Iris pigment epithelial cell (primary cell): ENCODE data around the gene MAST4.
A peak's percentile ranks its signal among the peaks of the same experiment; 100 is the strongest.

Experiments
- DNase-seq: peaks from one replicate; pipeline ENCODE4 v3.0.0-alpha.2; 2011; ENCODE audit warnings: low read depth

The MAST4 gene

GRCh38 chr5:66908230-66908629 is 312.0 kb downstream of the MAST4 start:
- no peak for DNase-seq

DNA sequence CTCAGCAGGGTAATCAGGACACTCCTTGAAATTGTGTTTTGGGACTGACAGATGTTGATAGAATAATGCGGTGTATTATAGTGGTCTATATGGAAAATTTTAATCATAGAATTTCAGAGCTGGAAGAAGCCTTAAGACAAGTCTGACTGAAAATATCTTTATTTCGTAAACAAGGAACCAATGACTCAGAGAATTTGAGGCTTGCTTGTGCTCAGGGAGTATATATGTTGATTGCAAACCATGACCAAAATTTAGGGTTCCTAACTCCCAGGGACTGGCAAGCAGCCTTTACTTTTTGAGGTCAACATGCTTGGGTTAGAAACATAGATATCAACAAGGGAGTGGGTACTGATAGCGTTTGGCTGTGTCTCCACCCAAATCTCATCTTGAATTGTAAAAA is 313.2 kb downstream of the MAST4 start:
- DNase-seq = peak; percentile 38

- DNase-seq = no peak
These were observed 316.6 kb downstream of the MAST4 start for GRCh38 chr5:66912787-66913186.

DNA sequence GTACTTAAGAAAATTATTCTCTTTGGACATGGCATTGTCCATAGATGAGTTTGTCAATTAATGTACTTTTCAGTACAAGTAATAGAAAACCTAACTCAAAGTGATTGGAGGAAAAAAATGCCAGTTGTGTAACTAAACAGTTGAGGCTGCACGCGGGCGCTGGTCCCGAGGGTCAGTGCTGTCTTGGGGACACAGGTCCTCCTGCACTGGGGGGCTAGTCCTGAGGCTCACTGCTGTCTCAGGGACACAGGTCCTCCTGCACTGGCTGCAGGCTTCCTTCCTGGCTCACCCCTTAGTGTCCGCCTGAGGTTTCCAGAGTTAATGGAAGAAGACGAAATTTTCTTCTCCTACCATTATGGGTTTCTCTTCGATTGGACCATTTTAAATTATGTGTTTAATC is 319.3 kb downstream of the MAST4 start:
- DNase-seq = no peak

- DNase-seq = no peak
These were observed 326.7 kb downstream of the MAST4 start for GRCh38 chr5:66922881-66923280.

DNA sequence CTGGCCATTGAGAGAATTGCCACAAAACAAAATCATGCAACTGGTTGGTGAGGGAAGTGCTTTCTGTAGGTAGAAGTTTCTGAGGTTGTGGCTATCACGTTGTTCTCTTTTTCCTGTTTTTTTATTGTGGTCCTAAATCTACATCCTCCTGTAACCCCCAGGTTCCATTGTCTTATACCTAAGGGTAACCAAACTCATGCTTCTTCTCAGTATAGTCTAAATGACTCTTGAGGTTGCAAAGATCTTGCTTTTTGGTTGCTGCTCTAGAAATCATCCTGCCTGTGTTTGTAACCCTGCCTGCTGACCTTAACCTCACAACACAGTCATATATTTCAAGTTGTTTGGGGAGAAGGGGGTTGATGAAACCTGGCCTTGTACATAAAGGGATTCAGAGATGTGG is 327.3 kb downstream of the MAST4 start:
- DNase-seq = no peak

- DNase-seq = no peak
These were observed 327.7 kb downstream of the MAST4 start for GRCh38 chr5:66923922-66924321.

DNA sequence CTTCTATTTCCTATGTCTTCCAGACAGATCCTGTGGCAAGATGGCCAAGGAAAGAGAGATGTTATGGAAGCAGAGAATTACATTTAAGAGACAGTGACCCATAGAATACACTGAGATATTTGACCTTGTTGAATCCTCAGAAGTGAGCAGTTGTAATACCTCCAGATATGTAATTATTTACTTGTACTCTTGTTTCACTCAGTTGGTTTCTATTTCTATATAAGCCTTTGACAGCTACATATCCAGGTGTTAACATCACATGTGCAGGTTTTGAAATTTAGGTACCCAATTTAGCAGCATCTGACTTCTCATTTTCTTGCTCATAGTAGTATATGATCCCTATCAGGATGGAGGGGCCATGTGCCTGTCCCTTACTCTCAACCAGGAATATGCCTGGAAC is 330.9 kb downstream of the MAST4 start:
- DNase-seq = no peak

DNA sequence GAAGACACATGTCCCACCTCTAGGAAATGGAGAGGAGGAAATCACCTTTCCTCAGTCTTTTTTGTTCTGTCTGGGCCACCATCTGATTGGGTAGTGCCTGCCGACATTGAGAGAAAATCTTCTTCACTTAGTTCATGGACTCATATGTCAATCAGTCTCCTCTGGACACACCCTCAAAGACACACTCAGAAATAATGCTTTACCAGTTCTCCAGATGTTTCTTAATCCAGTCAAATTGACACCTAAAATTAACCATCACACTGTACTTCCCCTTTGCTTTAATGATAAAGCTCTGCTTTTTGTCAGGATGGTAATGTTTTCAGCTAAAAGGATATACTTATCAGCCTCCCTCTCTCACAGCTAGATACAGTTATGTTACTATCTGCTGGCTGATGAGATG is 333.1 kb downstream of the MAST4 start:
- DNase-seq = no peak

DNA sequence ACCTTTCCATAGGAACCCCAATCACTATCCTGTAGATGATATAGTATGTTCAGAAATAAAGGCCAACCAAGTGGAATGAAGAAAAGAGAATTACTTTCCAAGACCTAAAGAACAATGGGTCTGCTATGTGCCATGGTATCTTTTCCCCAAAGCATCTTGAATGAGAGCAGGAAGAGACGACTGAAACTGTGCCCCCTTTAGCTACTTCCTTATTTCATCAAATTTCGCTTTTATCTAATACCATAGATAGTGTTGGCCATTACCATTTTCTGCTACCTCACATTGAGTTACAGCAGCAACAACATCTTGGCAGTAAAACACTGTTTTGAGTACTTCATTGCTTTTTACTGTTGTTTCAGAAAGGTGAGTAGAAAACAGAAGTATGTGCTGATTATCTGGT is 333.8 kb downstream of the MAST4 start:
- no peak for DNase-seq

- no peak for DNase-seq
These were observed 335.5 kb downstream of the MAST4 start for GRCh38 chr5:66931651-66932050.

GRCh38 chr5:66932457-66932856 is 336.3 kb downstream of the MAST4 start:
- peak; percentile 45 for DNase-seq

- DNase-seq = peak; percentile 83
These were observed 336.9 kb downstream of the MAST4 start for GRCh38 chr5:66933066-66933465.

DNA sequence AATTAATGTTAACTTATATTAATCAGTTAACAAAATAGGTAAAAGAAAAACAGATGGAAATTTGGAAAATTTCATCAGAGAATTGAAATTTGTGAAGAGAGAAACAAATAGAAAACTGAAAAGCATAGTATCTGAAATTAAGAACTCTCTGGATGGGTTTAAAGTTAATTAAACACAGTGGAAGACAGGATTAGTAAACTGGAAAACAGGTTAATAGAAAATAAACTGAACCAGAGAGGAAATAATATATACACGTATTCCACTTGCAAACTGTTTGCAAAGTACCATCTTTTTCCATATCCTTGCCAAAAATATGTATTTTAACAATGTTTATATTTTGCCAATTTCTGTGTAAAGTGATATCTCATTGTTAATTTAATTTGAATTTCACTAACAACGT is 342.9 kb downstream of the MAST4 start:
- DNase-seq = no peak

DNA sequence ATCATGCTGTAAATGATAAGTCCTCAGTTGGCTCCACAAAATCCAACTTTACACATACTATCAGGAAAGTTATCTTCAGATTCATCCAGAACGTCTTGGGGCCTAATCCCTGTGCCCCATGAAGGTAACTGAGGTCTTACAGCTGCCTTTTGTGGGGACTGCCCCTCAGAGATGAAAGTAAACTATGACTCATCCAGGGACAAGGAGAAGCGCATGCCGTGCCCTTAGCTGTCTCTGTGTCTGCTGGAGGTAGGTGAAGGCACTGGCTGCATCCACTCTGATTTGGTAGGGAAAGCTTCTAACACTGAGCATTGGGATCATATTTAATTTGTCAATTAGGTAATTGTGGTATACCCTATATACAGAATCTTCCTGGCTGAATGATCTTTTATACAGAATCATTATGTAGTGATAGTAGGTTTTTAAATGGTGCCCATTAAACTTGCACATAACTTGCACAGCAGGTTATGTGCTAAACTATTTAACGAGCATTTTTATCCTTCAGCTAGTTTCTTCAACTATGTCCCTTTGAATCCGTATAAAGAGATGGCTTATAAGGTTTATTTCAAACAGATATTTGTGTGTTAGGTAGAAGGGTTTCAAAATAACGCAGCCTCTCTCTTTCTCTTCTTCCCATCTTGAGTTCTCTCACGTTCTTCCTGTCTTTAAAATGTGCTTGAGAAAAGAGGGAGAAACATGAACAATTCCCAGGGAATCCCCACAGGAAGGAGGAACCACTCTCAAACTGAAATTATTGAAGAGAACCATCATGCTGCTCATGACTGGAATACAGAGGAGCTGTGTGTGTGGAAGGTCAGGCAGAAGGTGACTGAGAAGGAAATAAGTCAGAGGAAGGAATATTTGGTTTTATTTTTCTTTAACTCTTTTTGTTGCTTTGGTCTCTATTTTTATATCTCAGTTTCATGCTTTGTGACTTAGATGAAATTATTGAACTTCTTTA is 349.5 kb downstream of the MAST4 start:
- no peak for DNase-seq

DNA sequence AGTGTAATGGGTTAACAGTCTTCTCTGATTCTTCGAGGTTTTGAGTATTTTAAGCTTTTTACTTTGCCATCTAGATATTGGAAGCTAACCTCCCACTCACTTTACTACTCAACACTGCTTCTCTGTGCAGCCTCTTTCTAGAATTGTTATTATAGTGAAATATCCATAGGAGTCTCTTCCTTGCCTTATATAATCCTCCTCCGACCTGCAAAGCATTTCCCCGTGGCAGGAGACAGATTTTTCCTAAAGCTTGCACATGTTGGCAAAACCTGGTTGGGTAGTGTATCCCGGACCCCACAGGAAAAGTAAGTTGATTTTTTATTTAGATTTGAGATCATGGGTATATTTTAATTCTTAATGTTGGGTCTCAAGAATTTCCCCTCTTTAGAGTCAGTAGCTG is 351.3 kb downstream of the MAST4 start:
- no peak for DNase-seq

DNA sequence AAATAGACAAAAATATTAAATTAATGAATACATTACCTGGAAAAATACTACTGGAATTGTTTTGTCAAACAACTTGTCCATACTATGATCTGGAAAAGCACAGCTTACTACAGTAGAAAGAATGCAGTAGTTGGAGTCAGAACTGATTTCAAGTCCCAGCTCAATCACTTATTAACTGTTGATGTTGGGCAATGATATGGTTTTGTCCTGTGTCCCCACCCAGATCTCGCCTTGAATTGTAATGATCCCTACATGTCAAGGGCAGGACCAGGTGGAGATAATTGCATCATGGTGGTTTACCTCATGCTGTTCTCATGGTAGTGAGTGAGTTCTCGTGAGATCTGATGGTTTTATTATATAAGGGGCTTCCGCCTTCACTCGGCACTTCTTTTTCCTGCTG is 352.9 kb downstream of the MAST4 start:
- no peak for DNase-seq

GRCh38 chr5:66952153-66952552 is 356.0 kb downstream of the MAST4 start:
- DNase-seq = no peak

DNA sequence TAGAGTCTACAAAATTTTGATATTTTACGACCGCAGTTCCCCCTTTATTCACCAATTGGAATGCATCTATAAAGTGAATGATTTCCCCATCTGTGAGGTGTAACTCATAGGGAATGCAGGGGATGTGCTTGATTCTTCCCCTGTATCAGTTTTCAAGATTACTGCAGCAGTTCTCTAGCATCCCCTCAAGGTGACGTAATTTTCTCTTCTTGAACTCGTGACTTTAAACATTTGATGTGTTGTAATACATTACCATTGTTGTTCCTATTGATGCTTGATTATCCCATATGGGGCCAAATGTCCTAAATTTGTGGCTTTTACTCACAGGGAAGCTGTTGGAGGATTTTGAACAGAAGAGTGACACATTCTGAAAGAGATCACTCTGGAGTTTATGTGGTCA is 360.2 kb downstream of the MAST4 start:
- peak; percentile 37 for DNase-seq

GRCh38 chr5:66958201-66958979 is 362.2 kb downstream of the MAST4 start:
- DNase-seq = peak; percentile 89

DNA sequence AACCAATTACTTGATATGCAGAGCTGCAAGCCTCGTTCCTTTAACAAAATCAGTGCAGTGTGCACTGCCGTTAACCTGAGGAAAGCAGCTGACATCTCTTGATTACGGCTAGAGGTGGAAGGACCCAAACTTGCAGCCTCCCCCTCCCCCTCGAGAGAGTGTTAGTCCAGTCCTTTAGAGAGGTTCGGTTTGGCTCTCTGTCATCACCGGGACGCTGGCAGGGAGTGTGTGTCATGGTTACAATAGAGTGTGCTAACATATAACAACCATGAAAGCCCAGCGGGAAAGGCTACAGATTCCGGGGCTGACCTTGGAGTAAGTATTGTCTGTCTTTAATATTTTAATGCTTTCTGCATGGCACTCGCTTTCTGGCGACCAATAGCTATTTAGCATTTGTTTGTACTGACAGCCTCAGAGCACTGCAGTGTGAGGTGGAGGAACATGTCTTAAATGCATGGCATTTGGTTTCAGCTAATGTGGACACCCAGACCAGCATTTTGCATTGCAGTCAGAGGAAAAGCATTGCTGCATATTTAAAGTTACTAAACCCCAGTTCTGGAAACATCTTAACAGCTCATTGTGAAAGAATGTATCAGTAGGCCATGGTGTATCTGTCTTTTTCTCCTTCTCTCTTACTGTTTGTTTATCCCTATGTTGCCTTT is 362.9 kb downstream of the MAST4 start:
- peak; percentile 88 for DNase-seq

DNA sequence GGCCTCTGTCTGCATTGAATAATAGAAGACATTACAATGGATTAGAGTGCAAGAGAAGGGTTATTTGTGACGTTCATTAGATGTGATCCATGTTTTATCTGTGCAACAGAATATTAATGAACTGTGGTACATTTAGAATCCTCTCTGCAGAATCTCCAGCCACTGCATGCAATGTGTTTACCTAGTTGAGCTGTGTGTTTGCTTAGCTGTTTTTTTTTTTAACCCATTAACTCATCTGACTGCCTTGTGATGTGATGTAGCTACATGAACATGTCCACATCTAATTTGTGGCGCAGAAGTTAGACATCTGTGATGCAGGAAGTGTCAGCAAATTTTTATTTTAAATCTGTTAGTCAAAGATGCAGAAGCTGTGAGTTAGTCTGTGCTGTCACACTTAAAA is 363.5 kb downstream of the MAST4 start:
- DNase-seq = peak; percentile 34
